Measurements from ENCODE around the gene LTA4H.

LTA4H gene

DNA sequence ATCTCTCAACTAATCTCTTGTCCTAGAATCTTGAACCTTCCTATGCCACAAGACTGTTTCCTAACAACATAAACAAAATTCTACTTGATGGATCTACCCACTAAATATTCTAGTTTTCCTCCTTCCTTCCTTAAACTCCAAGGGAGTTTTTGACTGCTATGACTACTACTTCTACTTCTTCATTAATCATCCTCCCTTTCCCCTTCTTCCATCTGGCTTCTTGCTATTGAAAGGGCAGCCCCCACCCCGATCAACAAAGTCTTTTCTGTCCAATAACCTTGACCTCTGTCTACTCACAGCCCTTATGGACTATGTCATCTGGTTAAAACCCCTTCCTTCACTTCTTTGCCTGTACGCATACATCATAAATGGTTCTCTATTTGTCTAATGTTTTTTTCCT lies 5.6 kb downstream of the LTA4H start:
- Histone ChIP-seq H3K4me3 (ENCODE audit: low read depth, low read length) (no peak overlapping the region), H3K27me3 (ENCODE audit: insufficient read depth, low read length) (no peaks in the 10 kb centered on the region), H3K79me2 (ENCODE audit: control insufficient read depth, insufficient read depth, low read length, unreplicated experiment) (peaks cover 31% of the 10 kb centered on the region), H2AFZ (ENCODE audit: low read length, unreplicated experiment) (no peak overlapping the region), H3K36me3 (ENCODE audit: insufficient read depth, low read length) (0 out of 2 replicates have a peak, but pooled peaks cover 9% of the 10 kb centered on the region), H3K4me1 (ENCODE audit: control insufficient read depth, insufficient read depth, low read length, unreplicated experiment) (no peaks in the 10 kb centered on the region), H3K27ac (ENCODE audit: low read depth, low read length) (no peak overlapping the region)

DNA sequence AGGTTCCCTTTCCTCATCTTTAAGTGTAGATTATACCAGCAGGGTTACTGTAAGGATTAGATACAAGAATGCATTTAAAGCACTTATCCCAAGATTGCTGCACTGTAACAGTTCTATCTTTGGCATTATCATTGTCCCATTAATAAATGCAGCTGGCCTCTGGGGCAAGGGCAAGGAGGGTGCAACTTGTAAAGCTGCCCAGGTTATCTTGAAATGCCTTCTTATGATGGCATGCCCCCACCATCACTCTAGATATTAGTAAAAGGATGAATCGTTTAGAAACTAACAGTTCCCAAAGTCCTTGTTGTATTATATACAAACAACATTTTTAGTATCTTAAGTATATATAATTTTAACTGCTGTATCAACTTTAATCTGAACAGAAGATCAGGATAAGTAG lies 6.8 kb downstream of the LTA4H start:
- no peaks in the 10 kb centered on the region for H3K4me1 ChIP-seq (ENCODE audit: control insufficient read depth, insufficient read depth, low read length, unreplicated experiment)
- no peak overlapping the region for H3K4me3 ChIP-seq (ENCODE audit: low read depth, low read length)
- no peaks in the 10 kb centered on the region for H3K27me3 ChIP-seq (ENCODE audit: insufficient read depth, low read length)
- no peak overlapping the region for H2AFZ ChIP-seq (ENCODE audit: low read length, unreplicated experiment)
- peaks cover 9% of the 10 kb centered on the region; the same call in 1 of the 2 replicates for H3K36me3 ChIP-seq (ENCODE audit: insufficient read depth, low read length)
- peaks cover 18% of the 10 kb centered on the region for H3K79me2 ChIP-seq (ENCODE audit: control insufficient read depth, insufficient read depth, low read length, unreplicated experiment)
- H3K27ac ChIP-seq (ENCODE audit: low read depth, low read length), result no peak overlapping the region

DNA sequence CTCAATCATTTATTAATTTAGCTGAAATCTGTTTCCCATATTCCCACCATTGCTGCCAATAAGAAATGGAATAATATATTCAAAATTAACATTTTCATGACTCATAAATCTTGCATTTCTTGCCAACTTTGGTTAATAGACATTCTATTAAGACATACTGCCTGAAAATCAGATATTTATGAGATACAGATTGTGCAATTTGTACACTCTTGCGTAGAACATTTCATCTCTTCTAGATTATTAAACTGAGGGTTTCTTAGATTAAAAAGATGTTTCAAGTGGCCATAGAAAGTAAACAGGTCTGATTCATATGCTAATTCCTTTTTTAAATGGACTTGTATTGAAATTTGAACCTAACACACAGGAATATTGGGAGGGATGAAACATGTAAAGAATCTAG lies 9.1 kb downstream of the LTA4H start:
- Histone ChIP-seq H3K4me1 (ENCODE audit: control insufficient read depth, insufficient read depth, low read length, unreplicated experiment) (no peaks in the 10 kb centered on the region), H3K4me3 (ENCODE audit: low read depth, low read length) (no peak overlapping the region), H3K27me3 (ENCODE audit: insufficient read depth, low read length) (no peaks in the 10 kb centered on the region), H3K27ac (ENCODE audit: low read depth, low read length) (no peak overlapping the region), H3K79me2 (ENCODE audit: control insufficient read depth, insufficient read depth, low read length, unreplicated experiment) (peaks cover 6% of the 10 kb centered on the region), H2AFZ (ENCODE audit: low read length, unreplicated experiment) (no peak overlapping the region), H3K36me3 (ENCODE audit: insufficient read depth, low read length) (peaks cover 12% of the 10 kb centered on the region; the same call in 1 of the 2 replicates)

DNA sequence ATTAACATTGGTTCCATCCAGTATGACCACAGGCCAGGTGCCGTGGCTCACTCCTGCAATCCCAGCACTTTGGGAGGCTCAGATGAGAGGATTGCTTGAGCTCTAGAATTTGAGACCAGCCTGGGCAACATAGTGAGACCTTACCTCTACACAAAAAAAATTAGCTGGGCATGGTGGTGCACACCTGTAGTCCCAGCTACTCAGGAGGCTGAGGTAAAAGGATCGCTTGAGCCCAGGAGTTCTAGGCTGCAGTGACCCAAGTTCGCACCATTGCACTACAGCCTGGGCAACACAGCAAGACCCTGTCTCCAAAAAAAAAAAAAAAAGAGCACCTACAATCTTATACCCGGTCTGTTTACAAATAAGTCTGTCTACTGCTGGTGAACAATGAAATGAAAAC lies 9.9 kb downstream of the LTA4H start:
- Histone ChIP-seq H3K27ac (ENCODE audit: low read depth, low read length) (no peak overlapping the region), H3K4me1 (ENCODE audit: control insufficient read depth, insufficient read depth, low read length, unreplicated experiment) (no peaks in the 10 kb centered on the region), H3K27me3 (ENCODE audit: insufficient read depth, low read length) (no peaks in the 10 kb centered on the region), H3K79me2 (ENCODE audit: control insufficient read depth, insufficient read depth, low read length, unreplicated experiment) (no peaks in the 10 kb centered on the region), H3K36me3 (ENCODE audit: insufficient read depth, low read length) (peaks cover 12% of the 10 kb centered on the region; the same call in 1 of the 2 replicates), H2AFZ (ENCODE audit: low read length, unreplicated experiment) (no peak overlapping the region), H3K4me3 (ENCODE audit: low read depth, low read length) (no peak overlapping the region)

DNA sequence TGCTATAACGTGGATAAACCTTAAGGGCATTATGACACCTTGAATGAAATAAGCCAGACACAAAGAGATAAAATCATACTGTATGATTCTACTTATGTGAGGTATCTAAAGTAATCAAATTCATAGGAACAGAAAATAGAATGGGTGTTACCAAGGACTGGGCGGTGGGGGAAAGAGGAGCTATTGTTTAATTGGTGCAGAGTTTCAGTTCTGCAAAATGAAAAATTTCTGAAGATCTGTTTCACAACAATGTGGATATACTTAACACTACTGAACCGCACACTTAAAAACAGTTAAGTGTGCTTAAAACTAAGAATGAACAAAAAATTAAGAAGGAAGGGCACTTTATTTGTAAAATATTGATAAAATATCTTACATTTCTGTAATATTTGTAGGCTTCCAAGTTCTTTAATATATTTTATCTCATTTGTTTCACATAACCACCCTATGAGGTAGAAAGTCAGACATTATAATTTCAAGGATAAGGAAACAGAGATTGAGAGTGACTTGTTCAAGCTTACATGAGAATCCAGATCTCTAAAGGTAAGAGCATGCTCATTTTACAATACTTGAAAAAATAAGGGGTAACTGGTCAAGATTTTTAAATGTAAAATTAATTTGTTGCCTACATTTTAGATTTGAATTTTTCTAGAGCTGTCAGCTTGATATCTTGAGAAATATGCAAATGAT lies 14.9 kb downstream of the LTA4H start:
- Histone ChIP-seq H2AFZ (ENCODE audit: low read length, unreplicated experiment) (no peak overlapping the region), H3K4me1 (ENCODE audit: control insufficient read depth, insufficient read depth, low read length, unreplicated experiment) (no peaks in the 10 kb centered on the region), H3K27ac (ENCODE audit: low read depth, low read length) (no peak overlapping the region), H3K79me2 (ENCODE audit: control insufficient read depth, insufficient read depth, low read length, unreplicated experiment) (no peaks in the 10 kb centered on the region), H3K36me3 (ENCODE audit: insufficient read depth, low read length) (peaks cover 7% of the 10 kb centered on the region), H3K4me3 (ENCODE audit: low read depth, low read length) (no peak overlapping the region), H3K27me3 (ENCODE audit: insufficient read depth, low read length) (no peaks in the 10 kb centered on the region)

DNA sequence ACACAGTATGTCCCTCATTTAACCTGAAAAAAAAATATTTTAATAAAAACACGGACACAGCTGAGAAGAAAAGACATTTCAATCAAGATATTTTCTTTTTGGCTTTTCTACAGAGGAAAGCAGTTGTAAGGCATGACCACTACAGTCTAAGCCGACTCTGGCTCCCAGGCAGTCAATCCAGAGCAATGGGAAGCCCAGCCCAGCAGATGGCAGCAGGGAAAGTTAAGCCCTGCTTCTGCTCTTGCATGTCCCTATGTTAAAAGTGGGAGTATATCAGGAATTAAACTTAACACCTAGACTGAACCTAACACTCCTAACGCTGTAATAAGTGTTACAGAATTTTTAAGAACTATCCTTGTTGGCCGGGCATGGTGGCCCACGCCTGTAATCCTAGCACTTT lies 19.7 kb downstream of the LTA4H start:
- Histone ChIP-seq H3K79me2 (ENCODE audit: control insufficient read depth, insufficient read depth, low read length, unreplicated experiment) (no peaks in the 10 kb centered on the region), H3K36me3 (ENCODE audit: insufficient read depth, low read length) (peaks cover 23% of the 10 kb centered on the region), H2AFZ (ENCODE audit: low read length, unreplicated experiment) (no peak overlapping the region), H3K27ac (ENCODE audit: low read depth, low read length) (no peak overlapping the region), H3K4me3 (ENCODE audit: low read depth, low read length) (no peak overlapping the region), H3K4me1 (ENCODE audit: control insufficient read depth, insufficient read depth, low read length, unreplicated experiment) (no peaks in the 10 kb centered on the region), H3K27me3 (ENCODE audit: insufficient read depth, low read length) (no peaks in the 10 kb centered on the region)

DNA sequence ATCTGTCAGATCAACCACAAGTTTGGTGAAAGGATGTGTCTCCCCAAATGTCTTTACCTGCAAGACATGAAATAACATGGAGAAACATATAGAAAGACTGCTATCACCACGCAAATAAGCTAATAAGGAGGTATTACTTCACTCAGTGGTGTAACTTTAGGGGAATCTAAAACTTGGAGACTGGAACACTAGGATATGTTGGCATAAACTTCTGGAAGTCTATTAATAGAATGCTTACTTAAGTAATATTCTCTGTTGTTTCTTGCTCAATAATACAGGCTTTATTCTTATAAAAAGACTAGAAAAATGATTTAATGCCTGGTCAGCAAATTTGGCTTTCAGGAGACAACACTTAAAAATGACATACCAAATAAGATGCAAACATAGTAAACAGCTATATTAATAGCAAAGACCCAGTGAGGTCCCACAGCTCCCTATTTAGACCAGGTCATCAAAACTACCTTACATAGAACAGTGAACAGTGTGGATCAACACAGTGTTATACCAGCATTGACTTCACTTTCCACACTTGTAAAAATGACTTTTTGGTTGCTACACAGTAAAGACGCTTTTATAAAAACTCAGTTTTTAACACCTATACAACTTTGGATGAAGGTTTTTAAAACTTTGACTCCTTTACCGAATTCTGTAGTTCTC lies 20.3 kb downstream of the LTA4H start:
- Histone ChIP-seq H3K27ac (ENCODE audit: low read depth, low read length) (no peak overlapping the region), H3K4me3 (ENCODE audit: low read depth, low read length) (no peak overlapping the region), H3K36me3 (ENCODE audit: insufficient read depth, low read length) (peaks cover 20% of the 10 kb centered on the region), H2AFZ (ENCODE audit: low read length, unreplicated experiment) (no peak overlapping the region), H3K79me2 (ENCODE audit: control insufficient read depth, insufficient read depth, low read length, unreplicated experiment) (no peaks in the 10 kb centered on the region), H3K4me1 (ENCODE audit: control insufficient read depth, insufficient read depth, low read length, unreplicated experiment) (no peaks in the 10 kb centered on the region), H3K27me3 (ENCODE audit: insufficient read depth, low read length) (no peaks in the 10 kb centered on the region)

DNA sequence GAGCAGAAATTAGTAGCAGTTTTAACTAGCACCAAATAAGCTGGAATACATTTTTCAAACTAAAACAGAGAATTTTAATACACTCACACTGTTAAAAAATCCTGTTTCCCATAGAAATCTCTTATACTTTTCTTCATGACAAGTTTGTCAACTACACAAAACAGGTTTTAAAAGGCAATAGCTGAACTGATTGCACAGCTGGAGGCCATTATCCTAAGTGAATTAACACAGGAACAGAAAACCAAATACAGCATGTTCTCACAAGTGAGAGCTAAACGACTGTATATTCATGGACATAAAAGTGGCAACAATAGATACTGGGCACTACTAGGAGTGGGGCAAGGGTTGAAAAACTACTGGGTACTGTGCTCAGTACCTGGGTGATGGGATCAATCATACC lies 27.7 kb downstream of the LTA4H start:
- H3K27ac ChIP-seq (ENCODE audit: low read depth, low read length), result no peak overlapping the region
- no peak overlapping the region for H2AFZ ChIP-seq (ENCODE audit: low read length, unreplicated experiment)
- no peaks in the 10 kb centered on the region for H3K4me1 ChIP-seq (ENCODE audit: control insufficient read depth, insufficient read depth, low read length, unreplicated experiment)
- H3K4me3 ChIP-seq (ENCODE audit: low read depth, low read length), result no peak overlapping the region
- no peaks in the 10 kb centered on the region for H3K79me2 ChIP-seq (ENCODE audit: control insufficient read depth, insufficient read depth, low read length, unreplicated experiment)
- peaks cover 15% of the 10 kb centered on the region for H3K36me3 ChIP-seq (ENCODE audit: insufficient read depth, low read length)
- H3K27me3 ChIP-seq (ENCODE audit: insufficient read depth, low read length), result no peaks in the 10 kb centered on the region

DNA sequence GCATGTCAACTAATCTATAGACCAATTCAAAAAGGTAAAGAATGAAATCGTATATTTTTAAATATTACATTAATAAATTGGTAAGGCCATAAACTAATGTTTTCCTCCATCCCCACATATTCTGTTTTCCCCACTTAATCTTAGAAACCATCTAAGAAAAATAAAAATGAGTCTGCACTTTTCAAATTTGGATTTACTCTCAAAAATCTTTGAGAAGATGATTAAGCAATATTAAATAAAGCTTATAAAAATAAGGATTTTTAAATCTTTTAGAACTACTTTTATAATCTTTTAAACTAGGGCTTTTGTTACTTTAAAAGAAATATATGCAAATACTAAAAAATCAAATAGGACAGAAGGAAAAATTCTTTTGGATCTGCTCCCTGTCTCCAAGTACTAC lies 28.7 kb downstream of the LTA4H start:
- H3K79me2 ChIP-seq (ENCODE audit: control insufficient read depth, insufficient read depth, low read length, unreplicated experiment), result no peaks in the 10 kb centered on the region
- H3K27ac ChIP-seq (ENCODE audit: low read depth, low read length), result no peak overlapping the region
- H3K4me3 ChIP-seq (ENCODE audit: low read depth, low read length), result no peak overlapping the region
- peaks cover 14% of the 10 kb centered on the region; the same call in 1 of the 2 replicates for H3K36me3 ChIP-seq (ENCODE audit: insufficient read depth, low read length)
- H3K4me1 ChIP-seq (ENCODE audit: control insufficient read depth, insufficient read depth, low read length, unreplicated experiment), result no peaks in the 10 kb centered on the region
- H3K27me3 ChIP-seq (ENCODE audit: insufficient read depth, low read length), result no peaks in the 10 kb centered on the region
- no peak overlapping the region for H2AFZ ChIP-seq (ENCODE audit: low read length, unreplicated experiment)

DNA sequence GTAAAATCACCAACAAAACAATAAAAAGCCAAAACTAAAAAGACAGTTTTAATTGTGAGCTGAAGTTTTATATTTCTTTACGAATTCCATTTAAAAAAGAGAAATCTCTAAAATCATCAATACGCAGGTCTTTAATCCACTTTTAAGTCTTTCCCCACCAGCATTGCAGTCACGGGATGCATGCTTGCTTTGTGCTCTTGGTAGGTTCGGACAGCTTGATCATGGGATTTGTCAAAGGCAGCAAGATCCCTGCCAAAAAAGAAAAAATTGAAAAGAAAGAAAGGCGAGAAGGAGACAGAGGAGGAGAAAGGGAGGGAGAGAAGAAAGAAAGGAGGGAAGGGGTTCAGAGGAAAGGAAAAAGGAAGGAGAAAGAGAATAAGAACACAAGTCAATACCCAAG lies 34.5 kb downstream of the LTA4H start:
- Histone ChIP-seq H3K27me3 (ENCODE audit: insufficient read depth, low read length) (no peaks in the 10 kb centered on the region), H2AFZ (ENCODE audit: low read length, unreplicated experiment) (no peak overlapping the region), H3K36me3 (ENCODE audit: insufficient read depth, low read length) (peaks cover 4% of the 10 kb centered on the region; the same call in 1 of the 2 replicates), H3K4me3 (ENCODE audit: low read depth, low read length) (no peak overlapping the region), H3K79me2 (ENCODE audit: control insufficient read depth, insufficient read depth, low read length, unreplicated experiment) (no peaks in the 10 kb centered on the region), H3K27ac (ENCODE audit: low read depth, low read length) (no peak overlapping the region), H3K4me1 (ENCODE audit: control insufficient read depth, insufficient read depth, low read length, unreplicated experiment) (peaks cover 4% of the 10 kb centered on the region)

DNA sequence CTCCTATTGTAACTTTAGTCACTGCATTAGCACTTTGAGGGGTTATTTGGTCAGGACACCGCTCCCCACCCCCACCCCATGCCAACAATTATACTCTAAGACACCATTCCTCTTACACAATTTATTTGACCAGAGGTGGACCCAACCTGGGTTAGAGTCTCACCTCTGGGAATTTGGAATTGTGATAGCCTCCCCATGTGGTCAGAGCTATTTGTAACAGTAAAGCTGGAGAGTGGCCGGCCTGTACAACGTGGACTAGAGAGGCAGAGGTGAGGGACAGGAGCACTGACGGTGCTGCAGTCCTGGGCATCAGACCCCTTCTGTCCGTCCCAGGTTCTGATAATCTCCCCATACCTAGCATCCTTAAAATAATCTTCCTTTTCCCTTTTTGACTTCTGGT lies 35.9 kb downstream of the LTA4H start:
- peaks cover 9% of the 10 kb centered on the region for H3K4me1 ChIP-seq (ENCODE audit: control insufficient read depth, insufficient read depth, low read length, unreplicated experiment)
- H3K27ac ChIP-seq (ENCODE audit: low read depth, low read length), result no peak overlapping the region
- H3K27me3 ChIP-seq (ENCODE audit: insufficient read depth, low read length), result no peaks in the 10 kb centered on the region
- H3K36me3 ChIP-seq (ENCODE audit: insufficient read depth, low read length), result peaks cover 4% of the 10 kb centered on the region; the same call in 1 of the 2 replicates
- H3K79me2 ChIP-seq (ENCODE audit: control insufficient read depth, insufficient read depth, low read length, unreplicated experiment), result no peaks in the 10 kb centered on the region
- H2AFZ ChIP-seq (ENCODE audit: low read length, unreplicated experiment), result no peak overlapping the region
- H3K4me3 ChIP-seq (ENCODE audit: low read depth, low read length), result no peak overlapping the region
